A673 (cell line): ENCODE measurements around the gene KCNAB2. TPM values are rescaled to one million over a fixed set of nuclear protein-coding genes. Genes with fewer than 3 reads are reported as not detected.

ENCODE experiments used
- BruUV-seq: library from RNA; stranded (reverse); fragments of 400-500 nt; replicated peaks from 2 replicates; lab custom pipeline; 2021; lab: Mats Ljungman, UMichigan
- CTCF ChIA-PET: fragments of 300-600 bp; sonication (Branson Sonifier 250); formaldehyde crosslinking; loops from one replicate; lab custom pipeline; 2022; ENCODE audit warnings: antibody characterized with exemption; lab: Charles Lee
- POLR2A ChIA-PET: fragments of 300-600 bp; sonication (Branson Sonifier 250); formaldehyde crosslinking; loops from one replicate; lab custom pipeline; 2022; ENCODE audit warnings: antibody characterized with exemption; ENCODE audit not compliant: low non-redundant PET; lab: Charles Lee
- DNase-seq: peaks from one replicate; pipeline ENCODE4 v3.0.0-alpha.2; 2015; ENCODE audit warnings: low spot score
- H3K27ac ChIP-seq: fragments of 200-600 bp; sonication (generic); 2 replicates; pipeline ENCODE4 v1.5.1; 2016; ENCODE audit warnings: mixed run types, low read depth, mild to moderate bottlenecking, mixed read lengths, antibody characterized with exemption, low read length; ENCODE audit not compliant: poor library complexity, severe bottlenecking
- H3K27me3 ChIP-seq: fragments of 200-600 bp; sonication (generic); replicated peaks from 2 replicates; pipeline ENCODE4 v1.6.1; 2017; ENCODE audit warnings: mixed run types, low read depth, mild to moderate bottlenecking, mixed read lengths, antibody characterized with exemption, low read length; ENCODE audit not compliant: insufficient read depth, poor library complexity
- H3K36me3 ChIP-seq: fragments of 200-600 bp; sonication (generic); 2 replicates; pipeline ENCODE4 v1.6.1; 2016; ENCODE audit warnings: mixed run types, mild to moderate bottlenecking, mixed read lengths, antibody characterized with exemption, low read length; ENCODE audit not compliant: insufficient read depth, poor library complexity, severe bottlenecking
- H3K4me1 ChIP-seq: fragments of 200-600 bp; sonication (generic); 2 replicates; pipeline ENCODE4 v1.6.1; 2017; ENCODE audit warnings: mixed run types, mild to moderate bottlenecking, mixed read lengths, antibody characterized with exemption, low read length; ENCODE audit not compliant: insufficient read depth, poor library complexity, severe bottlenecking
- H3K4me3 ChIP-seq: fragments of 200-600 bp; sonication (generic); 2 replicates; pipeline ENCODE4 v1.5.1; 2016; ENCODE audit warnings: low read depth, mixed run types, mild to moderate bottlenecking, mixed read lengths, low read length; ENCODE audit not compliant: poor library complexity, severe bottlenecking
- H3K9me3 ChIP-seq: fragments of 200-600 bp; sonication (generic); 2 replicates; pipeline ENCODE4 v1.6.1; 2016; ENCODE audit warnings: mixed run types, low read depth, mild to moderate bottlenecking, mixed read lengths, antibody characterized with exemption, low read length; ENCODE audit not compliant: poor library complexity, severe bottlenecking
- CTCF ChIP-seq: fragments of 300-800, 200-600 bp; sonication (generic); conservative IDR thresholded peaks from 2 replicates; pipeline ENCODE4 v1.5.1; 2017; ENCODE audit warnings: low read depth, mild to moderate bottlenecking, antibody characterized with exemption, low read length, moderate library complexity, mixed read lengths
- EZH2 ChIP-seq: fragments of 200-600 bp; sonication (generic); IDR thresholded peaks from 2 replicates; pipeline ENCODE4 v1.6.1; 2017; ENCODE audit warnings: borderline replicate concordance, low read depth, mild to moderate bottlenecking, mixed read lengths, antibody characterized with exemption, low read length; ENCODE audit not compliant: poor library complexity, severe bottlenecking
- intact Hi-C: fragments of 100-400 bp; cut with micrococcal nuclease; formaldehyde crosslinking; loops from one replicate; pipeline ENCODE4 v1.10.0; 2022; ENCODE audit not compliant: unreplicated experiment
- total RNA-seq: library from RNA; stranded (reverse); gene quantifications from 2 replicates; pipeline ENCODE4 v1.2.3, GENCODE V29; 2021

Gene KCNAB2
- total RNA-seq, 1 experiment from 2014 or later = 6.4 TPM

GRCh38 chr1:6086762-6087376, 41.2 kb downstream of the KCNAB2 start:
- intact Hi-C loops = no loop called here
- Histone ChIP-seq H3K27me3 (no peaks in the 10 kb centered on the region), H3K36me3 (no peaks in the 10 kb centered on the region), H3K9me3 (no peaks in the 10 kb centered on the region), H3K4me3 (no peak overlapping the region), H3K27ac (no peak overlapping the region), H3K4me1 (peaks cover 6% of the 10 kb centered on the region)
- TF ChIP-seq EZH2 (no peak), CTCF (no peak)
- DNase-seq = no peak
- POLR2A ChIA-PET = no interaction called here
- BruUV-seq = no TSS peak
- CTCF ChIA-PET = interaction anchor here (0.6 kb wide), 1 partner anchor 13 kb away, joined by 3 read pairs; no protein-coding TSS in a partner anchor

GRCh38 chr1:6087377-6087772, 41.7 kb downstream of the KCNAB2 start:
- no peaks in the 10 kb centered on the region for H3K9me3 ChIP-seq
- BruUV-seq = no TSS peak
- CTCF ChIA-PET = no interaction called here
- POLR2A ChIA-PET = no interaction called here
- H3K4me1 ChIP-seq = peaks cover 6% of the 10 kb centered on the region
- H3K4me3 ChIP-seq = no peak overlapping the region
- TF ChIP-seq CTCF (no peak), EZH2 (no peak)
- intact Hi-C loops = no loop called here
- no peaks in the 10 kb centered on the region for H3K27me3 ChIP-seq
- no peak for DNase-seq
- no peak overlapping the region for H3K27ac ChIP-seq
- H3K36me3 ChIP-seq = no peaks in the 10 kb centered on the region

- Histone ChIP-seq H3K4me3 (no peak overlapping the region), H3K36me3 (no peaks in the 10 kb centered on the region), H3K4me1 (peaks cover 6% of the 10 kb centered on the region), H3K9me3 (no peaks in the 10 kb centered on the region), H3K27ac (no peak overlapping the region), H3K27me3 (no peaks in the 10 kb centered on the region)
- CTCF ChIA-PET = no interaction called here
- DNase-seq = no peak
- BruUV-seq = no TSS peak
- intact Hi-C loops = no loop called here
- TF ChIP-seq CTCF (no peak), EZH2 (no peak)
- POLR2A ChIA-PET = no interaction called here
Measured at GRCh38 chr1:6087958-6088357, 42.3 kb downstream of the KCNAB2 start.
